ENCODE measurements around the gene HHIPL2.
"Not testable (repeated sequence)": the region's sequence is repeated elsewhere in the genome, so short reads cannot be mapped to it uniquely, and the experiment has no call there.

DNA sequence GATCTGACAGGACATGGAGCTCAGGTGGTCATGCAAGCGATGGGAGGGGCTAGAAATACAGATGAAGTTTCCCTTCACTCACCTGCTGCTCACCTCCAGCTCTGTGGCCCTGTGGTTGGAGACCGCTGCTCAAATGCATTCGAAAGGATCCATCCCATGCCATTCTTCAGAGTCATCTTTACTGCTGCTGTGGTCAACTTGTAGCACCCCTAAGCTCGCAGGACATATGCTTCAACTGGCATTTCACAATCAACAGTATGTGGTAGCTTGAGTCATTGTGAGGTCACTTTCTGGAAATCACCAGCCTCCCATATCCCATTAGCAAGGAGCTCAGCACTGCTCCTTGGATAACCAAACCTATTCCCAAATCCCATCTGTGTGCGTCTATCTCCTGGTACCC, 58.4 kb downstream of the HHIPL2 start:
- TF ChIP-seq, protein P1, sequence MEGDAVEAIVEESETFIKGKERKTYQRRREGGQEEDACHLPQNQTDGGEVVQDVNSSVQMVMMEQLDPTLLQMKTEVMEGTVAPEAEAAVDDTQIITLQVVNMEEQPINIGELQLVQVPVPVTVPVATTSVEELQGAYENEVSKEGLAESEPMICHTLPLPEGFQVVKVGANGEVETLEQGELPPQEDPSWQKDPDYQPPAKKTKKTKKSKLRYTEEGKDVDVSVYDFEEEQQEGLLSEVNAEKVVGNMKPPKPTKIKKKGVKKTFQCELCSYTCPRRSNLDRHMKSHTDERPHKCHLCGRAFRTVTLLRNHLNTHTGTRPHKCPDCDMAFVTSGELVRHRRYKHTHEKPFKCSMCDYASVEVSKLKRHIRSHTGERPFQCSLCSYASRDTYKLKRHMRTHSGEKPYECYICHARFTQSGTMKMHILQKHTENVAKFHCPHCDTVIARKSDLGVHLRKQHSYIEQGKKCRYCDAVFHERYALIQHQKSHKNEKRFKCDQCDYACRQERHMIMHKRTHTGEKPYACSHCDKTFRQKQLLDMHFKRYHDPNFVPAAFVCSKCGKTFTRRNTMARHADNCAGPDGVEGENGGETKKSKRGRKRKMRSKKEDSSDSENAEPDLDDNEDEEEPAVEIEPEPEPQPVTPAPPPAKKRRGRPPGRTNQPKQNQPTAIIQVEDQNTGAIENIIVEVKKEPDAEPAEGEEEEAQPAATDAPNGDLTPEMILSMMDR (IDR thresholded peaks at IDR 0.05 in 2 of 3, conservative IDR thresholded peaks at IDR 0.05 in 1 of 3; ENCODE audit: control insufficient read depth in 2 of 3, extremely low read depth in 1 of 3, insufficient read depth in 1 of 3, low read depth in 3 of 3, low read length in 3 of 3), result not testable (repeated sequence)
- not testable (repeated sequence) for TF ChIP-seq NFYB (IDR thresholded peaks at IDR 0.05; ENCODE audit: insufficient read depth, low read depth, low read length); POLR2AphosphoS5 (IDR thresholded peaks at IDR 0.05; ENCODE audit: low read length); SMARCA5 (IDR thresholded peaks at IDR 0.05); POLR2A (IDR thresholded peaks at IDR 0.05; ENCODE audit: low read depth, low read length); HCFC1 (IDR thresholded peaks at IDR 0.05; ENCODE audit: low read length); RCOR1 (conservative IDR thresholded peaks at IDR 0.05; ENCODE audit: low read depth, low read length); RAD51 (IDR thresholded peaks at IDR 0.05); CREB1 (IDR thresholded peaks at IDR 0.05; ENCODE audit: low read depth)
- TF ChIP-seq, protein P2, sequence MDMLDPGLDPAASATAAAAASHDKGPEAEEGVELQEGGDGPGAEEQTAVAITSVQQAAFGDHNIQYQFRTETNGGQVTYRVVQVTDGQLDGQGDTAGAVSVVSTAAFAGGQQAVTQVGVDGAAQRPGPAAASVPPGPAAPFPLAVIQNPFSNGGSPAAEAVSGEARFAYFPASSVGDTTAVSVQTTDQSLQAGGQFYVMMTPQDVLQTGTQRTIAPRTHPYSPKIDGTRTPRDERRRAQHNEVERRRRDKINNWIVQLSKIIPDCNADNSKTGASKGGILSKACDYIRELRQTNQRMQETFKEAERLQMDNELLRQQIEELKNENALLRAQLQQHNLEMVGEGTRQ (IDR thresholded peaks at IDR 0.05; ENCODE audit: borderline replicate concordance, low read depth, low read length), result not testable (repeated sequence)
- TF ChIP-seq, protein P3, sequence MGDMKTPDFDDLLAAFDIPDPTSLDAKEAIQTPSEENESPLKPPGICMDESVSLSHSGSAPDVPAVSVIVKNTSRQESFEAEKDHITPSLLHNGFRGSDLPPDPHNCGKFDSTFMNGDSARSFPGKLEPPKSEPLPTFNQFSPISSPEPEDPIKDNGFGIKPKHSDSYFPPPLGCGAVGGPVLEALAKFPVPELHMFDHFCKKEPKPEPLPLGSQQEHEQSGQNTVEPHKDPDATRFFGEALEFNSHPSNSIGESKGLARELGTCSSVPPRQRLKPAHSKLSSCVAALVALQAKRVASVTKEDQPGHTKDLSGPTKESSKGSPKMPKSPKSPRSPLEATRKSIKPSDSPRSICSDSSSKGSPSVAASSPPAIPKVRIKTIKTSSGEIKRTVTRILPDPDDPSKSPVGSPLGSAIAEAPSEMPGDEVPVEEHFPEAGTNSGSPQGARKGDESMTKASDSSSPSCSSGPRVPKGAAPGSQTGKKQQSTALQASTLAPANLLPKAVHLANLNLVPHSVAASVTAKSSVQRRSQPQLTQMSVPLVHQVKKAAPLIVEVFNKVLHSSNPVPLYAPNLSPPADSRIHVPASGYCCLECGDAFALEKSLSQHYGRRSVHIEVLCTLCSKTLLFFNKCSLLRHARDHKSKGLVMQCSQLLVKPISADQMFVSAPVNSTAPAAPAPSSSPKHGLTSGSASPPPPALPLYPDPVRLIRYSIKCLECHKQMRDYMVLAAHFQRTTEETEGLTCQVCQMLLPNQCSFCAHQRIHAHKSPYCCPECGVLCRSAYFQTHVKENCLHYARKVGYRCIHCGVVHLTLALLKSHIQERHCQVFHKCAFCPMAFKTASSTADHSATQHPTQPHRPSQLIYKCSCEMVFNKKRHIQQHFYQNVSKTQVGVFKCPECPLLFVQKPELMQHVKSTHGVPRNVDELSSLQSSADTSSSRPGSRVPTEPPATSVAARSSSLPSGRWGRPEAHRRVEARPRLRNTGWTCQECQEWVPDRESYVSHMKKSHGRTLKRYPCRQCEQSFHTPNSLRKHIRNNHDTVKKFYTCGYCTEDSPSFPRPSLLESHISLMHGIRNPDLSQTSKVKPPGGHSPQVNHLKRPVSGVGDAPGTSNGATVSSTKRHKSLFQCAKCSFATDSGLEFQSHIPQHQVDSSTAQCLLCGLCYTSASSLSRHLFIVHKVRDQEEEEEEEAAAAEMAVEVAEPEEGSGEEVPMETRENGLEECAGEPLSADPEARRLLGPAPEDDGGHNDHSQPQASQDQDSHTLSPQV (IDR thresholded peaks at IDR 0.05), result not testable (repeated sequence)

All from GM12878 (cell line).